HepG2 (cell line): ENCODE measurements around the gene PHF10. TPM values are rescaled to one million over a fixed set of nuclear protein-coding genes. Genes with fewer than 3 reads are reported as not detected.

ENCODE experiments used
- ATAC-seq: fragments of 200-7000 bp; cut with Tn5 transposase; 3 replicates; pipeline ENCODE4 v1.9.1; 2020; ENCODE audit warnings: mild to moderate bottlenecking, moderate library complexity
- BruUV-seq: library from RNA; stranded (reverse); fragments of 400-500 nt; replicated peaks from 2 replicates; lab custom pipeline; 2021; lab: Mats Ljungman, UMichigan
- CTCF ChIA-PET: fragments of 300-600 bp; formaldehyde crosslinking; extraction: SDS; loops from one replicate; lab custom pipeline; 2021; ENCODE audit warnings: low total read pairs, inconsistent platforms, low intra/inter-chr PET ratio; lab: Yijun Ruan, JAX
- POLR2A ChIA-PET: fragments of 350-600 bp; sonication (Branson Sonifier 250); formaldehyde crosslinking; loops from one replicate; lab custom pipeline; 2020; ENCODE audit warnings: antibody characterized with exemption, inconsistent platforms; lab: Yijun Ruan, JAX
- DNase-seq: peaks from one replicate; pipeline ENCODE4 v3.0.0-alpha.2; 2015; ENCODE audit warnings: low spot score
- FAIRE-seq: peaks from 3 replicates; lab custom pipeline; 2011; peaks lifted over from hg19 to GRCh38; lab: Jason Lieb, UNC
- H2AFZ ChIP-seq: one replicate; pipeline ENCODE4 v1.6.1; 2011; ENCODE audit warnings: low read length, inconsistent platforms
- H3K27ac ChIP-seq: fragments of 300-600 bp; 3 replicates; pipeline ENCODE4 v1.8.0; 2011; ENCODE audit warnings: mixed run types, mild to moderate bottlenecking, mixed read lengths, low read length, inconsistent platforms; ENCODE audit not compliant: insufficient read depth; ENCODE audit errors: extremely low read length
- H3K27me3 ChIP-seq, 2 experiments: fragments of 200-600 bp in 1 of 2; 2 replicates in 1 of 2; 3 replicates in 1 of 2; pipeline versions ENCODE4 v1.6.0 to v1.8.0; 2011; ENCODE audit warnings: low read length in 2 of 2, mild to moderate bottlenecking in 2 of 2, moderate library complexity in 2 of 2, inconsistent platforms in 1 of 2; ENCODE audit not compliant: insufficient read depth in 2 of 2, control insufficient read depth in 1 of 2
- H3K36me3 ChIP-seq, 2 experiments: fragments of 200-600 bp in 1 of 2; replicated peaks in 1 of 2; 2 replicates in 1 of 2; 3 replicates in 1 of 2; pipeline versions ENCODE4 v1.5.1 to v1.8.0; 2011; ENCODE audit warnings: low read length in 2 of 2, inconsistent platforms in 1 of 2; ENCODE audit not compliant: insufficient read depth in 2 of 2, control insufficient read depth in 1 of 2
- H3K4me1 ChIP-seq: 2 replicates; pipeline ENCODE4 v1.5.1; 2012; ENCODE audit warnings: low read length, inconsistent platforms; ENCODE audit not compliant: insufficient read depth
- H3K4me2 ChIP-seq: 2 replicates; pipeline ENCODE4 v1.6.0; 2011; ENCODE audit warnings: low read depth, low read length, inconsistent platforms
- H3K4me3 ChIP-seq, 3 experiments: fragments of 200-600 bp in 1 of 3; sonication (generic), shearing (Covaris generic) in 1 of 3; replicated peaks in 1 of 3; 2 replicates each; pipeline ENCODE4 v1.5.1; 2011 to 2016; ENCODE audit warnings: low read length in 3 of 3, inconsistent platforms in 2 of 3, low read depth in 2 of 3, mild to moderate bottlenecking in 2 of 3, control low read depth in 1 of 3, mixed read lengths in 1 of 3; ENCODE audit not compliant: insufficient read depth in 1 of 3
- H3K79me2 ChIP-seq: one replicate; pipeline ENCODE4 v1.6.1; 2011; ENCODE audit warnings: low read length, inconsistent platforms; ENCODE audit not compliant: insufficient read depth
- H3K9ac ChIP-seq: 2 replicates; pipeline ENCODE4 v1.6.0; 2011; ENCODE audit warnings: mild to moderate bottlenecking, low read depth, low read length, inconsistent platforms; ENCODE audit not compliant: insufficient read depth
- H3K9me3 ChIP-seq: 2 replicates; pipeline ENCODE4 v1.5.1; 2012; ENCODE audit warnings: mild to moderate bottlenecking, low read length
- H4K20me1 ChIP-seq: 2 replicates; pipeline ENCODE4 v1.6.0; 2011; ENCODE audit warnings: inconsistent platforms, mild to moderate bottlenecking, low read length, moderate library complexity; ENCODE audit not compliant: insufficient read depth
- CREB1 ChIP-seq, 2 experiments: fragments of 450-650 bp in 1 of 2; IDR thresholded peaks; 2 replicates each; pipeline ENCODE4 v1.6.1; 2016 to 2017; ENCODE audit warnings: control low read depth in 1 of 2, mild to moderate bottlenecking in 1 of 2, missing compliant biosample characterization in 1 of 2, missing genetic modification characterization in 1 of 2
- FOXP1 ChIP-seq, 2 experiments: fragments of 450-650 bp in 1 of 2; IDR thresholded peaks; 2 replicates each; pipeline ENCODE4 v1.6.1; 2017 to 2018; ENCODE audit warnings: antibody characterized with exemption in 1 of 2
- GABPB1 ChIP-seq: IDR thresholded peaks from 2 replicates; pipeline ENCODE4 v1.6.1; 2016; ENCODE audit warnings: mild to moderate bottlenecking, missing genetic modification reagents, moderate library complexity, missing compliant biosample characterization
- MED1 ChIP-seq: sonication (generic); formaldehyde crosslinking; IDR thresholded peaks from 2 replicates; pipeline ENCODE4 v1.4.0; 2020; ENCODE audit warnings: missing genetic modification reagents
- SAP130 ChIP-seq: IDR thresholded peaks from 2 replicates; pipeline ENCODE4 v1.6.1; 2016; ENCODE audit warnings: low read depth
- SOX6 ChIP-seq, 2 experiments: fragments of 450-650 bp in 1 of 2; sonication (generic) in 1 of 2; formaldehyde crosslinking in 1 of 2; IDR thresholded peaks; 2 replicates each; pipeline versions ENCODE4 v1.4.0 to v1.6.1; 2017 to 2020; ENCODE audit warnings: antibody characterized with exemption in 1 of 2, mild to moderate bottlenecking in 1 of 2, missing genetic modification reagents in 1 of 2
- TEAD3 ChIP-seq: optimal IDR thresholded peaks from 2 replicates; pipeline ENCODE3; 2016; ENCODE audit warnings: borderline replicate concordance
- ZNF235 ChIP-seq: sonication (generic); formaldehyde crosslinking; IDR thresholded peaks from 2 replicates; pipeline ENCODE4 v1.8.1; 2023; ENCODE audit warnings: mild to moderate bottlenecking, missing genetic modification reagents, borderline replicate concordance
- WGBS: methylation state at CpG from one replicate; pipeline ENCODE4 v1.1.6; 2017; ENCODE audit warnings: low lambda C conversion rate; 5-methylcytosine and 5-hydroxymethylcytosine counted together
- in situ Hi-C: cut with HindIII; loops from 2 replicates; pipeline ENCODE4 v1.10.0; 2017; ENCODE audit warnings: low pct_unique_long_range_greater_than_20kb; ENCODE audit not compliant: extremely low pct_ligation_motif_present
- intact Hi-C: fragments of 100-400 bp; cut with micrococcal nuclease; formaldehyde crosslinking; loops from one replicate; pipeline ENCODE4 v1.10.0; 2022; ENCODE audit not compliant: unreplicated experiment
- polyA plus RNA-seq, 8 experiments: library from polyadenylated mRNA; depleted of rRNA in 3 of 8; stranded (reverse) in 7 of 8; unstranded in 1 of 8; fragments of >200 nt; fragmentation: Illumina TruSeq in 4 of 8; extraction: Trizol in 4 of 8; gene quantifications; 2 replicates each; pipeline versions ENCODE4 v1.2.1 to v1.2.3, GENCODE V29; 2011 to 2016; ENCODE audit warnings: low read depth in 4 of 8, missing spikeins in 1 of 8, mixed read lengths in 1 of 8; ENCODE audit not compliant: insufficient read depth in 1 of 8
- total RNA-seq, 5 experiments: library from RNA; depleted of rRNA; stranded (reverse); fragments of >200 nt; fragmentation: Illumina TruSeq; extraction: Trizol; gene quantifications; 2 replicates each; pipeline ENCODE4 v1.2.3, GENCODE V29; 2016; ENCODE audit warnings: low read depth in 1 of 5
- TF ChIP-seq, protein P1 (sequence below): IDR thresholded peaks from 2 replicates; pipeline ENCODE4 v1.4.0; 2020; ENCODE audit warnings: mild to moderate bottlenecking, missing genetic modification reagents

The PHF10 gene
- total and polyA plus RNA-seq, 2 of the 13 experiments (the other 11 are each of a cell fraction or from before 2014, with no cell fraction given), result 42.1 to 84.1 TPM

DNA sequence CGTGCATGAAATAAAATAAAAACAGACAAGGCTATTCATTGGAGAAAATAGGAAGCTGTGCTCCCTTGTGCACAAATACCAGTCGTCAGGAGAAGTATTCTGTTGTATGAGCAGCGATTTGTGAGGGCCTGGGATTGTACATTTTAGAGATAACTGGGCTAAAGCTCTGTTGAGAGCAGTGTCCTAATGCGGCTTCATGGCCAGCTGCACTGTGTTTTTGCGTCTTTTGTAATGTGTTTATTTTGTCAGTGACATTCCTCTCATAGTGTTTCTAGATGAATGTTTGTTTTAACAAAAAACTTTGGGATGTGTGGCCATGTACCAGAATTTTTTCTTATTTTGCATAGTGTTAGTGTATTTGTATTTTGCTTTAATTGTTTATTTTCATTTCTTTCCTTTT lies 41.9 kb upstream of the PHF10 start:
- no peaks in the 10 kb centered on the region for H3K36me3 ChIP-seq
- no peaks in the 10 kb centered on the region for H3K27me3 ChIP-seq
- ATAC-seq (peak; percentile 60), DNase-seq (no peak), FAIRE-seq (peak; percentile 8)
- intact Hi-C loops (no loop called here), in situ Hi-C loops (no loop called here)
- BruUV-seq, result no TSS peak
- H2AFZ ChIP-seq, result no peak overlapping the region
- CTCF ChIA-PET, result no interaction called here
- 0 out of 2 replicates have a peak, but pooled peaks have one; percentile 41 for TF ChIP-seq SAP130 (CRISPR knock-in tag)
- no peak for TF ChIP-seq ZNF235
- peak; percentile 21 for TF ChIP-seq TEAD3 (CRISPR knock-in tag)
- no peak for TF ChIP-seq SOX6 (IDR thresholded peaks at IDR 0.05)
- TF ChIP-seq SOX6 (CRISPR knock-in tag; IDR thresholded peaks at IDR 0.05), result peak; percentile 16; the same call in 1 of the 2 replicates
- TF ChIP-seq MED1, result 0 out of 2 replicates have a peak, but pooled peaks have one; percentile 8
- TF ChIP-seq CREB1 (IDR thresholded peaks at IDR 0.05), result no peak
- TF ChIP-seq CREB1 (CRISPR knock-in tag; IDR thresholded peaks at IDR 0.05), result 0 out of 2 replicates have a peak, but pooled peaks have one; percentile 6
- no peak for TF ChIP-seq FOXP1 (IDR thresholded peaks at IDR 0.05)
- peak; percentile 15; the same call in 1 of the 2 replicates for TF ChIP-seq FOXP1 (CRISPR knock-in tag; IDR thresholded peaks at IDR 0.05)
- TF ChIP-seq, protein P1, sequence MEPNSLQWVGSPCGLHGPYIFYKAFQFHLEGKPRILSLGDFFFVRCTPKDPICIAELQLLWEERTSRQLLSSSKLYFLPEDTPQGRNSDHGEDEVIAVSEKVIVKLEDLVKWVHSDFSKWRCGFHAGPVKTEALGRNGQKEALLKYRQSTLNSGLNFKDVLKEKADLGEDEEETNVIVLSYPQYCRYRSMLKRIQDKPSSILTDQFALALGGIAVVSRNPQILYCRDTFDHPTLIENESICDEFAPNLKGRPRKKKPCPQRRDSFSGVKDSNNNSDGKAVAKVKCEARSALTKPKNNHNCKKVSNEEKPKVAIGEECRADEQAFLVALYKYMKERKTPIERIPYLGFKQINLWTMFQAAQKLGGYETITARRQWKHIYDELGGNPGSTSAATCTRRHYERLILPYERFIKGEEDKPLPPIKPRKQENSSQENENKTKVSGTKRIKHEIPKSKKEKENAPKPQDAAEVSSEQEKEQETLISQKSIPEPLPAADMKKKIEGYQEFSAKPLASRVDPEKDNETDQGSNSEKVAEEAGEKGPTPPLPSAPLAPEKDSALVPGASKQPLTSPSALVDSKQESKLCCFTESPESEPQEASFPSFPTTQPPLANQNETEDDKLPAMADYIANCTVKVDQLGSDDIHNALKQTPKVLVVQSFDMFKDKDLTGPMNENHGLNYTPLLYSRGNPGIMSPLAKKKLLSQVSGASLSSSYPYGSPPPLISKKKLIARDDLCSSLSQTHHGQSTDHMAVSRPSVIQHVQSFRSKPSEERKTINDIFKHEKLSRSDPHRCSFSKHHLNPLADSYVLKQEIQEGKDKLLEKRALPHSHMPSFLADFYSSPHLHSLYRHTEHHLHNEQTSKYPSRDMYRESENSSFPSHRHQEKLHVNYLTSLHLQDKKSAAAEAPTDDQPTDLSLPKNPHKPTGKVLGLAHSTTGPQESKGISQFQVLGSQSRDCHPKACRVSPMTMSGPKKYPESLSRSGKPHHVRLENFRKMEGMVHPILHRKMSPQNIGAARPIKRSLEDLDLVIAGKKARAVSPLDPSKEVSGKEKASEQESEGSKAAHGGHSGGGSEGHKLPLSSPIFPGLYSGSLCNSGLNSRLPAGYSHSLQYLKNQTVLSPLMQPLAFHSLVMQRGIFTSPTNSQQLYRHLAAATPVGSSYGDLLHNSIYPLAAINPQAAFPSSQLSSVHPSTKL (CRISPR knock-in tag), result 0 out of 2 replicates have a peak, but pooled peaks have one; percentile 3
- TF ChIP-seq GABPB1 (CRISPR knock-in tag), result no peak
- 56% methylated on average over 5 of the region's 5 CpGs for whole genome bisulfite sequencing
- H3K27ac ChIP-seq, result peak overlapping the region; percentile 17
- peaks cover 22% of the 10 kb centered on the region for H3K4me1 ChIP-seq
- no peak overlapping the region for H3K4me3 ChIP-seq
- H3K9me3 ChIP-seq, result no peaks in the 10 kb centered on the region
- POLR2A ChIA-PET, result interaction anchor here (1.0 to 1.9 kb wide), 5 partner anchors 15 to 65 kb away, joined by 3 to 9 read pairs (median 5); partner anchors contain the start of genes C6orf120, DYNLT2, ERMARD and WDR27
- no peak overlapping the region for H3K4me2 ChIP-seq
- no peaks in the 10 kb centered on the region for H4K20me1 ChIP-seq
- no peaks in the 10 kb centered on the region for H3K79me2 ChIP-seq
- H3K9ac ChIP-seq, result no peak overlapping the region
